ENCODE data around the gene N4BP2. TPM values are rescaled to one million over a fixed set of nuclear protein-coding genes. Genes with fewer than 3 reads are reported as not detected.
"Not testable (repeated sequence)": the region's sequence is repeated elsewhere in the genome, so short reads cannot be mapped to it uniquely, and the experiment has no call there.

The N4BP2 gene
- total RNA-seq, 1 donor from 2014 or later, result 5.8 TPM

- TF ChIP-seq, protein P1, sequence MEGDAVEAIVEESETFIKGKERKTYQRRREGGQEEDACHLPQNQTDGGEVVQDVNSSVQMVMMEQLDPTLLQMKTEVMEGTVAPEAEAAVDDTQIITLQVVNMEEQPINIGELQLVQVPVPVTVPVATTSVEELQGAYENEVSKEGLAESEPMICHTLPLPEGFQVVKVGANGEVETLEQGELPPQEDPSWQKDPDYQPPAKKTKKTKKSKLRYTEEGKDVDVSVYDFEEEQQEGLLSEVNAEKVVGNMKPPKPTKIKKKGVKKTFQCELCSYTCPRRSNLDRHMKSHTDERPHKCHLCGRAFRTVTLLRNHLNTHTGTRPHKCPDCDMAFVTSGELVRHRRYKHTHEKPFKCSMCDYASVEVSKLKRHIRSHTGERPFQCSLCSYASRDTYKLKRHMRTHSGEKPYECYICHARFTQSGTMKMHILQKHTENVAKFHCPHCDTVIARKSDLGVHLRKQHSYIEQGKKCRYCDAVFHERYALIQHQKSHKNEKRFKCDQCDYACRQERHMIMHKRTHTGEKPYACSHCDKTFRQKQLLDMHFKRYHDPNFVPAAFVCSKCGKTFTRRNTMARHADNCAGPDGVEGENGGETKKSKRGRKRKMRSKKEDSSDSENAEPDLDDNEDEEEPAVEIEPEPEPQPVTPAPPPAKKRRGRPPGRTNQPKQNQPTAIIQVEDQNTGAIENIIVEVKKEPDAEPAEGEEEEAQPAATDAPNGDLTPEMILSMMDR (conservative IDR thresholded peaks at IDR 0.05; ENCODE audit: low read depth, low read length), result no peak
- DNase-seq (ENCODE audit: low read depth), result no peak
- no peak overlapping the region for H3K4me3 ChIP-seq (ENCODE audit: low read depth, low read length)
These were observed 77.7 kb downstream of the N4BP2 start for GRCh38 chr4:40134206-40134917.

- H3K4me3 ChIP-seq (ENCODE audit: low read depth, low read length); DNase-seq (ENCODE audit: low read depth): not testable (repeated sequence)
These were observed 79.6 kb downstream of the N4BP2 start for GRCh38 chr4:40136202-40136601.

DNA sequence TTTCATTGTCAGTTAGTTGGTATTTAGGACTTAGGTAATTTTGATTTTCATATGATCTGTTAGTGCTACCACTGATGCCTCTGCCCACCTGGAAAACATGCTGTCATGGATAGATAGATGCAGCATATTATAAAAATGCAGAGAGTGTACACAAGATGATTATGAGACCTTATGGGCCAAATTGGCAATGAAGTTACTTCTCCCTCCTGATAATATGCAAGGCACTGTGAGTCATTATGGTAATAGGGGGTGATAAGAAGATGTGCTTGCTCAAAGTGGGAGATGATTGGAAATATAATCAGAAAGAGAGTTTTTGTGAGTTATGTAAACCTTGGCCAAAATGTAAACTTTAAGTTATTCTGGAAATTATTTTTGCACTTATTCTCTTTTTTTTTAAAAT is 83.5 kb downstream of the N4BP2 start:
- no peak for DNase-seq (ENCODE audit: low read depth)
- TF ChIP-seq, protein P1 (conservative IDR thresholded peaks at IDR 0.05; ENCODE audit: low read depth, low read length), result no peak
- H3K4me3 ChIP-seq (ENCODE audit: low read depth, low read length), result no peak overlapping the region

DNA sequence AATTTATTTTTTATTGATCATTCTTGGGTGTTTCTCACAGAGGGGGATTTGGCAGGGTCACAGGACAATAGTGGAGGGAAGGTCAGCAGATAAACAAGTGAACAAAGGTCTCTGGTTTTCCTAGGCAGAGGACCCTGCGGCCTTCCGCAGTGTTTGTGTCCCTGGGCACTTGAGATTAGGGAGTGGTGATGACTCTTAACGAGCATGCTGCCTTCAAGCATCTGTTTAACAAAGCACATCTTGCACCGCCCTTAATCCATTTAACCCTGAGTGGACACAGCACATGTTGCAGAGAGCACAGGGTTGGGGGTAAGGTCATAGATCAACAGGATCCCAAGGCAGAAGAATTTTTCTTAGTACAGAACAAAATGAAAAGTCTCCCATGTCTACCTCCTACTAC is 83.9 kb downstream of the N4BP2 start:
- DNase-seq (ENCODE audit: low read depth); H3K4me3 ChIP-seq (ENCODE audit: low read depth, low read length): not testable (repeated sequence)

GRCh38 chr4:40143926-40144508 is 87.4 kb downstream of the N4BP2 start:
- no peak overlapping the region for H3K4me3 ChIP-seq (ENCODE audit: low read depth, low read length)
- no peak for DNase-seq (ENCODE audit: low read depth)
- TF ChIP-seq, protein P1 (conservative IDR thresholded peaks at IDR 0.05; ENCODE audit: low read depth, low read length), result no peak

GRCh38 chr4:40144716-40145115 is 88.1 kb downstream of the N4BP2 start:
- H3K4me3 ChIP-seq (ENCODE audit: low read depth, low read length), result no peak overlapping the region
- no peak for DNase-seq (ENCODE audit: low read depth)
- TF ChIP-seq, protein P1 (conservative IDR thresholded peaks at IDR 0.05; ENCODE audit: low read depth, low read length), result no peak

DNA sequence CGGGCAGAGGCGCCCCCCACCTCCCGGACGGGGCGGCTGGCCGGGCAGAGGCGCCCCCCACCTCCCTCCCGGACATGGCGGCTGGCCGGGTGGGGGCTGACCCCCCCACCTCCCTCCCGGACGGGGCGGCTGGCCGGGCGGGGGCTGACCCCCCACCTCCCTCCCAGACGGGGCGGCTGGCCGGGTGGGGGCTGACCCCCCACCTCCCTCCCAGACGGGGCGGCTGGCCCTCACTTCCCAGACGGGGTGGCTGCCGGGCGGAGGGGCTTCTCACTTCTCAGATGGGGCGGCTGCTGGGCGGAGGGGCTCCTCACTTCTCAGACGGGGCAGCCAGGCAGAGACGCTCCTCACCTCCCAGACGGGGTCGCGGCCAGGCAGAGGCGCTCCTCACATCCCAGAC is 90.8 kb downstream of the N4BP2 start:
- not testable (repeated sequence) for DNase-seq (ENCODE audit: low read depth); H3K4me3 ChIP-seq (ENCODE audit: low read depth, low read length)

DNA sequence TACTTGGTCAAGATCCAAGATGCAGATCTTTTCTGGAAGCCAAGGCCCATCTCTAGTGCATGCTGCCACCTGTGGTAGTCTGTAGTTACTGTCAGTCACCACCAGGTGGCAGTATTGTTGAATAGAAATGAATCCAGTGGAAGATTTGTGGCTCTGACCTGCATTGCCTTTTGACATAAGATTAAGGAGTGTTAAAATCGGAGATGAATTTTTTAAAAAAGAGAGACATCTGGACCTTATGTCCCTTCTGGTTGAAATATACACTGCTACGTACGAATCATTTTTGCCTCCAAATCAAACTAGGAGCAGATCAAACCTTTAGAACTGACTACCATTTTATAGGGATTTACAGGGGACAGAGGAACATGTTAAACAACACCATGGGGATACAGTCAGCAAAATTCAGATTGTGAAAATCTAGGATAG is 93.3 kb downstream of the N4BP2 start:
- peak; percentile 31 for DNase-seq (ENCODE audit: low read depth)
- TF ChIP-seq, protein P1 (conservative IDR thresholded peaks at IDR 0.05; ENCODE audit: low read depth, low read length), result peak; percentile 77
- H3K4me3 ChIP-seq (ENCODE audit: low read depth, low read length), result no peak overlapping the region

All from epithelial cell of proximal tubule (primary cell).